Naive thymus-derived CD4-positive, alpha-beta T cell (primary cell): Measurements from ENCODE around the gene OMP. TPM values are rescaled to one million over a fixed set of nuclear protein-coding genes. Genes with fewer than 3 reads are reported as not detected.

Source experiments
- ATAC-seq: fragments of 150-1000 bp; cut with Tn5 transposase; 2 replicates; pipeline ENCODE4 v1.10.0; 2021; ENCODE audit warnings: mild to moderate bottlenecking, moderate library complexity
- CTCF ChIA-PET: fragments of 350-600 bp; sonication (Branson Sonifier 250); formaldehyde crosslinking; loops from one replicate; lab custom pipeline; 2021; ENCODE audit warnings: antibody characterized with exemption; lab: Charles Lee
- POLR2A ChIA-PET: fragments of 350-600 bp; sonication (Branson Sonifier 250); formaldehyde crosslinking; loops from one replicate; lab custom pipeline; 2021; ENCODE audit warnings: antibody characterized with exemption, inconsistent platforms; lab: Charles Lee
- DNase-seq, 9 donors: peaks; one replicate each; pipeline versions ENCODE4 v3.0.0 to v3.0.0-alpha.2; 2020 to 2022; ENCODE audit warnings: mixed read lengths in 1 of 9
- H3K27ac ChIP-seq: one replicate; pipeline ENCODE4 v1.7.0; 2013; ENCODE audit warnings: mild to moderate bottlenecking, low read depth, low read length, moderate library complexity
- H3K27me3 ChIP-seq, 2 donors: one replicate each; pipeline ENCODE4 v1.7.0; 2013; ENCODE audit warnings: low read length in 2 of 2, mild to moderate bottlenecking in 2 of 2, moderate library complexity in 2 of 2; ENCODE audit not compliant: control insufficient read depth in 2 of 2, insufficient read depth in 2 of 2
- H3K36me3 ChIP-seq, 3 experiments: 1 replicate in 2 of 3; 2 replicates in 1 of 3; pipeline ENCODE4 v1.7.0; 2013; ENCODE audit warnings: low read length in 3 of 3, mild to moderate bottlenecking in 3 of 3, moderate library complexity in 1 of 3; ENCODE audit not compliant: insufficient read depth in 3 of 3, control insufficient read depth in 2 of 3
- H3K4me1 ChIP-seq, 2 donors: one replicate each; pipeline ENCODE4 v1.7.0; 2013; ENCODE audit warnings: low read length in 2 of 2, mild to moderate bottlenecking in 2 of 2, moderate library complexity in 1 of 2; ENCODE audit not compliant: control insufficient read depth in 2 of 2, insufficient read depth in 2 of 2
- H3K4me3 ChIP-seq: 2 replicates; pipeline ENCODE4 v1.7.0; 2013; ENCODE audit warnings: mild to moderate bottlenecking, low read length
- H3K9me3 ChIP-seq, 3 experiments: 1 replicate in 2 of 3; 2 replicates in 1 of 3; pipeline ENCODE4 v1.7.0; 2013; ENCODE audit warnings: low read length in 3 of 3; ENCODE audit not compliant: control insufficient read depth in 2 of 3
- H3K27ac Mint-ChIP-seq, 9 donors: one replicate each; pipeline ENCODE4 v1.8.0; 2020 to 2022; ENCODE audit warnings: mixed read lengths in 9 of 9, mild to moderate bottlenecking in 8 of 9, moderate library complexity in 5 of 9, inconsistent platforms in 2 of 9
- H3K27me3 Mint-ChIP-seq, 5 donors: one replicate each; pipeline ENCODE4 v1.8.0; 2021 to 2022; ENCODE audit warnings: mixed read lengths in 5 of 5, mild to moderate bottlenecking in 1 of 5
- H3K36me3 Mint-ChIP-seq, 5 donors: one replicate each; pipeline ENCODE4 v1.8.0; 2020 to 2022; ENCODE audit warnings: mixed read lengths in 5 of 5, mild to moderate bottlenecking in 3 of 5, inconsistent platforms in 1 of 5
- H3K4me1 Mint-ChIP-seq, 7 donors: one replicate each; pipeline ENCODE4 v1.8.0; 2020 to 2022; ENCODE audit warnings: mixed read lengths in 7 of 7, mild to moderate bottlenecking in 3 of 7, inconsistent platforms in 1 of 7
- H3K4me3 Mint-ChIP-seq, 10 donors: one replicate each; pipeline ENCODE4 v1.8.0; 2020 to 2022; ENCODE audit warnings: mild to moderate bottlenecking in 10 of 10, mixed read lengths in 10 of 10, moderate library complexity in 6 of 10, inconsistent platforms in 2 of 10
- H3K9me3 Mint-ChIP-seq, 11 donors: one replicate each; pipeline ENCODE4 v1.8.0; 2020 to 2022; ENCODE audit warnings: mixed read lengths in 11 of 11, mild to moderate bottlenecking in 4 of 11, inconsistent platforms in 1 of 11, moderate library complexity in 1 of 11
- intact Hi-C, 2 donors: fragments of 100-400 bp; cut with micrococcal nuclease; formaldehyde crosslinking; loops; one replicate each; pipeline ENCODE4 v1.15.1; 2023
- polyA plus RNA-seq, 2 donors: library from polyadenylated mRNA; unstranded; fragments of 300-500 nt; fragmentation: Illumina TruSeq; gene quantifications; one replicate each; pipeline ENCODE4 v1.2.3, GENCODE V29; 2021
- total RNA-seq, 6 experiments: library from RNA in 5 of 6; stranded (reverse) in 5 of 6; gene quantifications; 1 replicate in 5 of 6; 2 replicates in 1 of 6; pipeline ENCODE4 v1.2.3 and lab custom pipeline; 2021 to 2026

Gene OMP
- total and polyA plus RNA-seq, 7 experiments from 2014 or later, result 1.1 TPM; not detected in 6

GRCh38 chr11:77111277-77111676 lies 8.6 kb downstream of the OMP start:
- intact Hi-C loops, result no loop called here
- peaks cover 0 to 3% (median 0%) of the 10 kb centered on the region in 7 donors for H3K4me1 Mint-ChIP-seq
- H3K27me3 ChIP-seq, result no peaks in the 10 kb centered on the region
- no peak overlapping the region for H3K27ac ChIP-seq
- no peaks in the 10 kb centered on the region for H3K36me3 Mint-ChIP-seq
- H3K27ac Mint-ChIP-seq, result no peak overlapping the region
- no peaks in the 10 kb centered on the region for H3K4me1 ChIP-seq
- POLR2A ChIA-PET, result no interaction called here
- DNase-seq (no peak), ATAC-seq (no peak)
- no peaks in the 10 kb centered on the region for H3K27me3 Mint-ChIP-seq
- no peak overlapping the region for H3K4me3 Mint-ChIP-seq
- H3K9me3 ChIP-seq, result no peaks in the 10 kb centered on the region
- no peaks in the 10 kb centered on the region for H3K9me3 Mint-ChIP-seq
- H3K36me3 ChIP-seq, result no peaks in the 10 kb centered on the region
- no peak overlapping the region for H3K4me3 ChIP-seq
- CTCF ChIA-PET, result interaction anchor here (1.7 kb wide), 1 partner anchor 20 kb away, joined by 4 read pairs; no protein-coding TSS in a partner anchor

DNA sequence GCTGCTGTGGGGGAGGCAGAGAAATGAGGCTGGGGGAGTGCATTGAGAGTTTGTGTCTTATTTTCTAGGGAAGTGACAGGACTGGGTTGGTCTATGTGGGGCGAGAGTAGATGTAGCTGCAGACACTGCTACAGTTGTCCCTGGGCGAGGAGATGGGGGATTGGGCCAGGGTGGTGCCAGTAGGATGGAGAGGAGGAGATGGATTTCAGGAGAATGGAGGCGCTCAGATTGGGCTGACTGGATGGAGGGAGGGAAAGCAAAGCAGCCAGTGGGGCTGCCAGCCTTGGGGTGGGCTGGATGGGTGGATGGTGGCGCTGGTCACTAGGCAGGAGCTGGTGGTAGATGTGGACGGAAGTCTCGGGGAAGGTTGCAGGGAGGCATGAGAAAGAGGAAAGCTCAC lies 9.3 kb downstream of the OMP start:
- no peaks in the 10 kb centered on the region for H3K4me1 ChIP-seq
- Mint-ChIP-seq H3K36me3 (no peaks in the 10 kb centered on the region), H3K27me3 (no peaks in the 10 kb centered on the region), H3K4me3 (no peak overlapping the region), H3K4me1 (peaks cover 0 to 3% (median 0%) of the 10 kb centered on the region in 7 donors), H3K9me3 (no peaks in the 10 kb centered on the region), H3K27ac (peak overlapping the region in 2 of 9 donors; percentile 39 to 49)
- no peaks in the 10 kb centered on the region for H3K9me3 ChIP-seq
- no peaks in the 10 kb centered on the region for H3K36me3 ChIP-seq
- H3K27me3 ChIP-seq, result no peaks in the 10 kb centered on the region
- ChIA-PET POLR2A (no interaction called here), CTCF (interaction anchor here (1.7 kb wide), 1 partner anchor 20 kb away, joined by 4 read pairs; no protein-coding TSS in a partner anchor)
- H3K27ac ChIP-seq, result no peak overlapping the region
- DNase-seq (no peak), ATAC-seq (no peak)
- intact Hi-C loops, result no loop called here
- H3K4me3 ChIP-seq, result no peak overlapping the region

GRCh38 chr11:77112641-77113381 lies 10.2 kb downstream of the OMP start:
- peaks cover 0 to 3% (median 0%) of the 10 kb centered on the region in 7 donors for H3K4me1 Mint-ChIP-seq
- CTCF ChIA-PET, result interaction anchor here (1.0 to 1.3 kb wide), 2 partner anchors 30 to 66 kb away, joined by 3 read pairs; no protein-coding TSS in a partner anchor

DNA sequence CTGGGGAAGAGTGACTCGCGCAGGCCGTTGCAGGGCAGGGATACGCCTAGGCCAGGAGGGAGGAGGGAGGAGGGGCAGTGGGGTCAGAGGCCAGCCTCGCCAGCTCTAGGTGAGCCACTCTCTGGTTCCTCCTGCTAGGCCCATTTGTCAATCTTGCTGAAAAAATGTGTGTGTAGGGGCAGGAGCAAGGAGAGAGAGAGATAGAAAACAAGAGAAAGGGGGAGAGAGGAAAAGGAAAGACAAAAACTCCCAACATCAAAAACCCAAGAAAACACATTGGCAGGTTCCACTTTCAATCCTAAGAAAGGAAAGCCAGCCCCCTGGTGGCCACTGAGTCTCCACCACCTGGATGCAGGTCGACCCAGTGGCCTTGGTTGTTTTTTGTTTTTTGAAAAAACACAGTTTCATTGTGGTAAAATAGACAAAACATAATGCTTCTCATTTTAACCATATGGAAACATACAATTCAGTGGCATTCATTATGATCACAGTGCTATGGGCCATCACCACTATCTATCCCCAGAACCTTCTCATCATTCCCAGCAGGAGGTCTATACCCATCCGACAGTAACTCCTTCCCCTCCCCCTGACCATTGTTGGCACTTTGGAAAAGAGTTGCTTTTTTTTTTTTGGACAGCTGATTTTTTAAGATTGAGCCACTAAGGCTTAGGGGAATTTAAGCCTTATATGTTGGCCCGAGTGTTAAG lies 10.9 kb downstream of the OMP start:
- POLR2A ChIA-PET, result no interaction called here

More at GRCh38 chr11:77112641-77113381, 10.2 kb downstream of the OMP start:
- DNase-seq, result no peak
- no peak for ATAC-seq
- no peaks in the 10 kb centered on the region for H3K36me3 ChIP-seq
- no peaks in the 10 kb centered on the region for H3K4me1 ChIP-seq
- peak overlapping the region in 1 of 9 donors; percentile 68 for H3K27ac Mint-ChIP-seq
- intact Hi-C loops, result loop anchor here in 1 of 2 donors (1.0 kb wide), 1 partner anchor 66 kb away; no protein-coding TSS in a partner anchor
- no peaks in the 10 kb centered on the region for H3K27me3 Mint-ChIP-seq
- POLR2A ChIA-PET, result no interaction called here
- no peak overlapping the region for H3K27ac ChIP-seq
- H3K36me3 Mint-ChIP-seq, result no peaks in the 10 kb centered on the region
- no peak overlapping the region for H3K4me3 ChIP-seq
- no peak overlapping the region for H3K4me3 Mint-ChIP-seq
- no peaks in the 10 kb centered on the region for H3K9me3 ChIP-seq
- no peaks in the 10 kb centered on the region for H3K9me3 Mint-ChIP-seq
- H3K27me3 ChIP-seq, result no peaks in the 10 kb centered on the region

DNA sequence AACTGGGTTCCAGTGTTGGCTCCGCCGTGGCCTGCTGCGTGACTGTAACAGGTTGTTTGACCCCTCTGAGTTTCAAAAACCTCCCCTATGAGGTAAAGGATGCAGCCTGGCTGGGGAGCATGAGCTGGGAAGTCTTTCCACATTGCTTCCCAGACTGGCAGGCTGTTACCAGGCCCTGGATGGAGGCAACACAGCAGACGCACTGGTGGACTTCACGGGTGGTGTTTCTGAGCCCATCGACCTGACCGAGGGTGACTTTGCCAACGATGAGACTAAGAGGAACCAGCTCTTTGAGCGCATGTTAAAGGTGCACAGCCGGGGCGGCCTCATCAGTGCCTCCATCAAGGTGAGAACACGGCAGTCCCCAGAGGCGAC lies 11.4 kb downstream of the OMP start:
- POLR2A ChIA-PET, result no interaction called here

More for the DNA sequence above, 10.9 kb downstream of the OMP start:
- H3K27ac ChIP-seq, result no peak overlapping the region
- H3K4me1 Mint-ChIP-seq, result peaks cover 0 to 3% (median 0%) of the 10 kb centered on the region in 7 donors
- no peaks in the 10 kb centered on the region for H3K9me3 Mint-ChIP-seq
- H3K4me3 ChIP-seq, result no peak overlapping the region
- H3K9me3 ChIP-seq, result no peaks in the 10 kb centered on the region
- H3K36me3 Mint-ChIP-seq, result no peaks in the 10 kb centered on the region
- intact Hi-C loops, result loop anchor here in 1 of 2 donors (1.0 kb wide), 1 partner anchor 66 kb away; no protein-coding TSS in a partner anchor
- no peaks in the 10 kb centered on the region for H3K27me3 ChIP-seq
- ATAC-seq (no peak), DNase-seq (no peak)
- no peak overlapping the region for H3K4me3 Mint-ChIP-seq
- CTCF ChIA-PET, result interaction anchor here (1.0 to 1.3 kb wide), 2 partner anchors 31 to 66 kb away, joined by 3 read pairs; no protein-coding TSS in a partner anchor
- peaks cover 0 to 4% (median 0%) of the 10 kb centered on the region in 3 experiments for H3K36me3 ChIP-seq
- H3K27me3 Mint-ChIP-seq, result no peaks in the 10 kb centered on the region
- H3K27ac Mint-ChIP-seq, result peak overlapping the region in 2 of 9 donors; percentile 59 to 68
- H3K4me1 ChIP-seq, result no peaks in the 10 kb centered on the region

GRCh38 chr11:77115181-77115611 lies 12.6 kb downstream of the OMP start:
- Mint-ChIP-seq H3K9me3 (no peaks in the 10 kb centered on the region), H3K4me1 (peaks cover 0 to 3% (median 0%) of the 10 kb centered on the region in 7 donors), H3K36me3 (peaks cover 0 to 7% (median 0%) of the 10 kb centered on the region in 5 donors), H3K27ac (no peak overlapping the region), H3K27me3 (no peaks in the 10 kb centered on the region), H3K4me3 (no peak overlapping the region)
- ATAC-seq (no peak), DNase-seq (no peak)
- no peak overlapping the region for H3K4me3 ChIP-seq
- H3K36me3 ChIP-seq, result peaks cover 0 to 8% (median 0%) of the 10 kb centered on the region in 3 experiments
- H3K4me1 ChIP-seq, result no peaks in the 10 kb centered on the region
- H3K9me3 ChIP-seq, result no peaks in the 10 kb centered on the region
- no peaks in the 10 kb centered on the region for H3K27me3 ChIP-seq
- H3K27ac ChIP-seq, result no peak overlapping the region
- intact Hi-C loops, result no loop called here
- ChIA-PET POLR2A (no interaction called here), CTCF (interaction anchor here (1.0 kb wide), 1 partner anchor 854 kb away, joined by 3 read pairs; no protein-coding TSS in a partner anchor)

More for the DNA sequence above, 11.4 kb downstream of the OMP start:
- no peaks in the 10 kb centered on the region for H3K27me3 Mint-ChIP-seq
- intact Hi-C loops, result no loop called here
- no peaks in the 10 kb centered on the region for H3K4me1 ChIP-seq
- no peak for DNase-seq
- H3K27me3 ChIP-seq, result no peaks in the 10 kb centered on the region
- ATAC-seq, result no peak
- no peaks in the 10 kb centered on the region for H3K9me3 ChIP-seq
- peaks cover 0 to 3% (median 0%) of the 10 kb centered on the region in 5 donors for H3K36me3 Mint-ChIP-seq
- no peak overlapping the region for H3K27ac ChIP-seq
- CTCF ChIA-PET, result interaction anchor here (1.0 to 1.3 kb wide), 2 partner anchors 31 to 856 kb away, joined by 3 read pairs; no protein-coding TSS in a partner anchor
- H3K4me1 Mint-ChIP-seq, result peaks cover 0 to 3% (median 0%) of the 10 kb centered on the region in 7 donors
- no peaks in the 10 kb centered on the region for H3K9me3 Mint-ChIP-seq
- H3K27ac Mint-ChIP-seq, result no peak overlapping the region
- no peak overlapping the region for H3K4me3 ChIP-seq
- H3K4me3 Mint-ChIP-seq, result no peak overlapping the region
- H3K36me3 ChIP-seq, result peaks cover 0 to 8% (median 0%) of the 10 kb centered on the region in 3 experiments
